Measurements from ENCODE around the gene CYP19A1. TPM values are rescaled to one million over a fixed set of nuclear protein-coding genes. Genes with fewer than 3 reads are reported as not detected.

The CYP19A1 gene
- total and polyA plus RNA-seq, 10 of the 15 experiments (the other 5 are each of a cell fraction or from before 2014, with no cell fraction given): 0.08 to 1.8 (median 0.70) TPM

DNA sequence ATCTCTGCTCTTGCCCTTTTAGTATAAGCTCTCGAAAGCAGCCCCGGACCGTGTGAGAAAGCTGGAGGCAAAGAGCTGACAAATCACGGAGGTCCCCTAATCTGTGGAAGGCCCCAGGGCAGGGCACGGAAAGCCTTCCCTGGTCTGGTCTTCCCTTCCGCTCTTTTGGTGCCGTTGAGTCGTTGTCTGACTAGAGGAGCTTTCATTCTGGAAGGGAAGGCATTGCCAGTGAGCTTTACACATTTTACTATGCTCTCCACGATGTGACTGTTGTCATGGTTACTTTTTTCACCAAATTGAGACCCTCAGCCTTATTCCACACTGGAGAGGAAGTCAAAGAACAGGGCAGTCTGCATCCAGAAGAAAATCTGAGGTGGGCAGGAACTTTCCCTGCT, 71.7 kb downstream of the CYP19A1 start (continued):
- TF ChIP-seq, protein P1, sequence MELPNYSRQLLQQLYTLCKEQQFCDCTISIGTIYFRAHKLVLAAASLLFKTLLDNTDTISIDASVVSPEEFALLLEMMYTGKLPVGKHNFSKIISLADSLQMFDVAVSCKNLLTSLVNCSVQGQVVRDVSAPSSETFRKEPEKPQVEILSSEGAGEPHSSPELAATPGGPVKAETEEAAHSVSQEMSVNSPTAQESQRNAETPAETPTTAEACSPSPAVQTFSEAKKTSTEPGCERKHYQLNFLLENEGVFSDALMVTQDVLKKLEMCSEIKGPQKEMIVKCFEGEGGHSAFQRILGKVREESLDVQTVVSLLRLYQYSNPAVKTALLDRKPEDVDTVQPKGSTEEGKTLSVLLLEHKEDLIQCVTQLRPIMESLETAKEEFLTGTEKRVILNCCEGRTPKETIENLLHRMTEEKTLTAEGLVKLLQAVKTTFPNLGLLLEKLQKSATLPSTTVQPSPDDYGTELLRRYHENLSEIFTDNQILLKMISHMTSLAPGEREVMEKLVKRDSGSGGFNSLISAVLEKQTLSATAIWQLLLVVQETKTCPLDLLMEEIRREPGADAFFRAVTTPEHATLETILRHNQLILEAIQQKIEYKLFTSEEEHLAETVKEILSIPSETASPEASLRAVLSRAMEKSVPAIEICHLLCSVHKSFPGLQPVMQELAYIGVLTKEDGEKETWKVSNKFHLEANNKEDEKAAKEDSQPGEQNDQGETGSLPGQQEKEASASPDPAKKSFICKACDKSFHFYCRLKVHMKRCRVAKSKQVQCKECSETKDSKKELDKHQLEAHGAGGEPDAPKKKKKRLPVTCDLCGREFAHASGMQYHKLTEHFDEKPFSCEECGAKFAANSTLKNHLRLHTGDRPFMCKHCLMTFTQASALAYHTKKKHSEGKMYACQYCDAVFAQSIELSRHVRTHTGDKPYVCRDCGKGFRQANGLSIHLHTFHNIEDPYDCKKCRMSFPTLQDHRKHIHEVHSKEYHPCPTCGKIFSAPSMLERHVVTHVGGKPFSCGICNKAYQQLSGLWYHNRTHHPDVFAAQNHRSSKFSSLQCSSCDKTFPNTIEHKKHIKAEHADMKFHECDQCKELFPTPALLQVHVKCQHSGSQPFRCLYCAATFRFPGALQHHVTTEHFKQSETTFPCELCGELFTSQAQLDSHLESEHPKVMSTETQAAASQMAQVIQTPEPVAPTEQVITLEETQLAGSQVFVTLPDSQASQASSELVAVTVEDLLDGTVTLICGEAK (IDR thresholded peaks at IDR 0.05; ENCODE audit: borderline replicate concordance): no peak
- TF ChIP-seq EP300 (IDR thresholded peaks at IDR 0.05; ENCODE audit: borderline replicate concordance in 1 of 2, control insufficient read depth in 1 of 2, low read depth in 2 of 2, low read length in 2 of 2): no peak
- TF ChIP-seq MEF2B (IDR thresholded peaks at IDR 0.05; ENCODE audit: partially characterized antibody, poor library complexity, severe bottlenecking): no peak
- no peak for TF ChIP-seq RB1 (IDR thresholded peaks at IDR 0.05; ENCODE audit: borderline replicate concordance)
- no peak for TF ChIP-seq ZZZ3 (IDR thresholded peaks at IDR 0.05; ENCODE audit: control insufficient read depth, insufficient read length, low read depth)
- no peak for TF ChIP-seq NFIC (IDR thresholded peaks at IDR 0.05; ENCODE audit: low read depth, low read length)

DNA sequence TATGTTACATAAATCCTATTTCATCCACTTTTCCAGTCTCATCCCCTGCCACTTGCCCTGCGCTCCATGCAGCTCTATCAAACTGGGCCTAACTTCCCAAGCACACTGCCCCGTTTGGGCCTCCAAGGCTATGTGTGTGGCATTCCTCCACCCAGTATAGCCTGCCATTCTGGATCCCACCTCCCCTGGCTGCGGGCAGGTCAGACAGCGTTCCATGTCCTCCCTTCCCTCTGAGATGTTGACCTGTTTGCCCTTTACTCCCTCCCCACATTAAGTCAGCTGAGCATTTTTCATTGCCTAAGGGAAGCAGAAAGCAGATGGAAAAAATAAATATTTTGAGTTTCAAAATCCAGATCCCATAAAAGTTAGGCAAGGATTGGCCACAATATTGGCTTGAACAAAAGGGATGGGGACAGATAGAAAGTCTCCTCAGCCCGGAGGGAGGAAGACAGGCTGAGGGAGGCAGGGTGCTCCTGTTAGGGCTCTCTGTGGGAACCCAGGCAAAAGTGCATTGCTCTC, 73.3 kb downstream of the CYP19A1 start:
- ATAC-seq: no peak
- no peaks in the 10 kb centered on the region for H4K20me1 ChIP-seq (ENCODE audit: control insufficient read depth, insufficient read depth)
- H3K4me2 ChIP-seq (ENCODE audit: control insufficient read depth, insufficient read depth): no peak overlapping the region
- ChIA-PET SMC1A (ENCODE audit: uncharacterized antibody, unreplicated experiment) (no interaction called here), RAD21 (ENCODE audit: unreplicated experiment) (no interaction called here), POLR2A (no interaction called here), CTCF (interaction anchor here (2.3 kb wide), 1 partner anchor 17 kb away, joined by 7 read pairs; no protein-coding TSS in a partner anchor)
- no peaks in the 10 kb centered on the region; the same call in 2 of the 3 replicates for H3K9me3 ChIP-seq (replicated peaks; ENCODE audit: control insufficient read depth, insufficient read depth, low read length)
- in situ Hi-C loops (cut with MboI): no loop called here
- BruUV-seq (replicated peaks): no TSS peak
- H3K27me3 ChIP-seq (replicated peaks in 1 of 2; ENCODE audit: control insufficient read depth in 2 of 2, insufficient read depth in 2 of 2, low read length in 1 of 2): peaks cover 11 to 12% of the 10 kb centered on the region in 2 experiments; a peak in 3 of 4 replicates
- H3K9ac ChIP-seq (ENCODE audit: control insufficient read depth, insufficient read depth, low read length): no peak overlapping the region
- no peak for DNase-seq (ENCODE audit: low read depth, low spot score)
- no peak for FAIRE-seq
- TF ChIP-seq, protein P2, sequence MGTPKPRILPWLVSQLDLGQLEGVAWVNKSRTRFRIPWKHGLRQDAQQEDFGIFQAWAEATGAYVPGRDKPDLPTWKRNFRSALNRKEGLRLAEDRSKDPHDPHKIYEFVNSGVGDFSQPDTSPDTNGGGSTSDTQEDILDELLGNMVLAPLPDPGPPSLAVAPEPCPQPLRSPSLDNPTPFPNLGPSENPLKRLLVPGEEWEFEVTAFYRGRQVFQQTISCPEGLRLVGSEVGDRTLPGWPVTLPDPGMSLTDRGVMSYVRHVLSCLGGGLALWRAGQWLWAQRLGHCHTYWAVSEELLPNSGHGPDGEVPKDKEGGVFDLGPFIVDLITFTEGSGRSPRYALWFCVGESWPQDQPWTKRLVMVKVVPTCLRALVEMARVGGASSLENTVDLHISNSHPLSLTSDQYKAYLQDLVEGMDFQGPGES (IDR thresholded peaks at IDR 0.05): no peak
- TF ChIP-seq YY1 (IDR thresholded peaks at IDR 0.05; ENCODE audit: low read depth, low read length) (no peak), CHD4 (IDR thresholded peaks at IDR 0.05) (no peak), ESRRA (IDR thresholded peaks at IDR 0.05; ENCODE audit: low read length) (no peak)
- no peak overlapping the region for H3K27ac ChIP-seq (ENCODE audit: control insufficient read depth, insufficient read depth)
- H3K4me1 ChIP-seq (ENCODE audit: control insufficient read depth, insufficient read depth, low read length): no peaks in the 10 kb centered on the region
- no peak overlapping the region for H3K4me3 ChIP-seq
- 34% methylated on average over 5 of the region's 5 CpGs for WGBS (ENCODE audit: insufficient coverage, insufficient replicate concordance, low lambda C conversion rate, missing lambda C conversion rate)
- no peak overlapping the region for H2AFZ ChIP-seq (ENCODE audit: control insufficient read depth, low read depth, low read length)
- intact Hi-C loops (cut with micrococcal nuclease; ENCODE audit: unreplicated experiment): no loop called here
- no peaks in the 10 kb centered on the region for H3K36me3 ChIP-seq (ENCODE audit: control insufficient read depth in 2 of 2, insufficient read depth in 2 of 2, low read length in 1 of 2)
- H3K79me2 ChIP-seq (ENCODE audit: control insufficient read depth, insufficient read depth, low read length): no peaks in the 10 kb centered on the region
